Right hindlimb (tissue), 1 donor: ENCODE results near the gene WDR18.
"Not testable (repeated sequence)": the region's sequence is repeated elsewhere in the genome, so short reads cannot be mapped to it uniquely, and the experiment has no call there.

ENCODE experiments used
- DNase-seq: peaks from one replicate; pipeline ENCODE4 v3.0.0-alpha.2; 2018

Gene WDR18

GRCh38 chr19:950352-951066 lies 33.6 kb upstream of the WDR18 start:
- DNase-seq: no peak

DNA sequence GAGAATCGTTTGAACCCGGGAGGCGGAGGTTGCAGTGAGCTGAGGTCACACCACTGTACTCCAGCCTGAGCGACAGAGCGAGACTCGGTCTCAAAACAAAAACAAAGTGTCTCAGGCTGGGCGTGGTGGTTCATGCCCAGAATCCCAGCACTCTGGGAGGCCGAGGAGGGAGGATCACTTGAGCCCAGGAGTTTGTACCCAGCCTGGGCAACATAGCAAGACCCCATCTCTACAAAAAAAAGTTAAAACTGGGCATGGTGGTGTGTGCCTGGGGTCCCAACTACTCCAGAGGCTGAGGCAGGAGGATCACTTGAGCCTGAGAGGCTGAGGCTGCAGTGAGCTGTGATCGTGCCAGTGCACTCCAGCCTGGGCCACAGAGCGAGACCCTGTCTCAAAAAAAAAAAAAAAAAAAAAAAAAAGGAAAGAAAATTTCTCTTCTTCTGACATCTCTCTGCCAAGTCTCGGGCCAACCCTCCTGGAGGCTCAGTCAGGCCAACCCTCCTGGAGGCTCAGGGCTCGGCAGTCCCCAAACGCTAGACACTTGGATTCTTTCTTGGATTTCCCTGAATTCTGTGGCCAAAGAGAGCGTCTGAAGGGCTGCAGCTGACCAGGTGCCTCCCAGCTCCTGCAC lies 32.0 kb upstream of the WDR18 start:
- no peak for DNase-seq

DNA sequence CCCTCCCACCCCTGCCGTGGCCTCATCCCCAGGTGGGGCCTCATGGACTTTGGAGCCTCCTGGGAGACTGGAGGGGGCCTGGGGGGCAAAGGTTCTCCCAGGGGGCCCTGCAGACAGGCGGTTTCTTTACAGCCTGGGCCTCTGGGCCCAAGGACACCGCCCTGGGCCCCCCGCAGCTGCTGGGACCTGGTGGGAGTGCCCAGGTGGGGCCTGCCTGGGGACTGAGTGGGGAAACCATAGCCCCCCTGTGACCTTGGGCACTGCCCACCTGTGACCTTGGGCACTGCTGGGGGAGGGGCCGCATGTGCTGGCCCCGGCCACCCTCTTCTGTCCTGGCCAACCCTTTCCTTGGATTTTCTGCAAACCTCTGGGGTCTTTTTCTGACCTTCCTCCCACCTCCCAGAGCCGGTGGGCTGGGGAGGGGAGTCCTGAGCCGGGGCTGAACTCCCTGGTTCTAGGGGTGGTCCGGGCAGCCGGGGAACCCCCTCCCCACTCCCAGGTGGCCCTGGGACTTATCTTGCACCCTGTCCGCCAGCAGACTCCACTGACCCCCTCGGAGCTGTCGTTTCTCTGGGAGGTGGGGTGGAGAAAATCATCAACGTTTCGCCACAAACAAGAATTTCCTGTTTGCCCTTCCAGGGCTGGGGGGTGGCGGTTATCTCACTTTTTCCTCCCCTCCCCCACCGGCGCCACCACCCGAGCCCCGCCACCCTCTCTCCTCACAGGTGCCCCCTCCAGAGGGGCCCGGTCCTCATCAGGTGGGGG lies 31.3 kb upstream of the WDR18 start:
- DNase-seq: no peak

GRCh38 chr19:953445-954271 lies 30.5 kb upstream of the WDR18 start:
- DNase-seq: peak; percentile 24

- peak; percentile 18 for DNase-seq
Observed at GRCh38 chr19:954272-954671, 29.9 kb upstream of the WDR18 start.

DNA sequence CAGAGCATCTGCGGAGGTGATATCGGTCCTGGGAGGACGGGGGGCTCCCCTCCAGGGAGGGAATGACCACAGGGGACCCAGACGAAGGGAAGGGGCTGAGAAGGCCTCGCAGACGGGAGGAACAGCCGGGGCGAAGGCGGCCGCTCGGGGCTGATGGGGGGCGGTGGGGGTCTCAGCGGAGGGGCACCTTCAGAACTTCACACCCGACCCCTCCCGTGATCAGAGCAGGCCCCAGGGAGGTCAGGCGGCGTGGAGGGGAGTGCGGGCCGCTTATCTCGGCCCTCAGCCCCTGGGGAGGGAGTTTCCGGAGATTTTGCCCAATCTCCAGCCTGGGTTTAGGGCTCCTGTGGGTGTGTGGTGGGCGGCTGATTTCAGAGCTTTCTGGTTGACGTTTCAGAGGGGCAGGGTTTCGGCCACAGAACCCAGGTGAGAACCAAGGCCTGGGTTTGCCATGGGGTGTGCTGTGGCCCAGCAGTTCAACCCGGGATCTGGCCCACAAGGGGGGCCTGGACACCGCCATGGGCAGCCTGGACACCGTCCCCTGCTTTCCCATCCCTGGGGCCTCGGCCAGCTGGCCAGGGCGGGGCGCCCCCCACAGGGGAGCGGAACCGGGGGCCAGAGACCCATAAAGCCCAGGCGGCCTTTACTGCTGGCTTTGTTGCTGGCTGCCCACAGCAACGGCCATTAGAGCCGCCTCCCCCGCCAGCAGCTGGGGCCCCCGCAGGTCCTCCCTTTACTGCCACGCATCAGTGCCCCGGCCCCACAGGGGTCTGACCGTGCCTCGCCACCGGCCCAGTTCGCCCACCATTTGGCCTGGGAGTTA lies 29.3 kb upstream of the WDR18 start:
- peak; percentile 17 for DNase-seq

DNA sequence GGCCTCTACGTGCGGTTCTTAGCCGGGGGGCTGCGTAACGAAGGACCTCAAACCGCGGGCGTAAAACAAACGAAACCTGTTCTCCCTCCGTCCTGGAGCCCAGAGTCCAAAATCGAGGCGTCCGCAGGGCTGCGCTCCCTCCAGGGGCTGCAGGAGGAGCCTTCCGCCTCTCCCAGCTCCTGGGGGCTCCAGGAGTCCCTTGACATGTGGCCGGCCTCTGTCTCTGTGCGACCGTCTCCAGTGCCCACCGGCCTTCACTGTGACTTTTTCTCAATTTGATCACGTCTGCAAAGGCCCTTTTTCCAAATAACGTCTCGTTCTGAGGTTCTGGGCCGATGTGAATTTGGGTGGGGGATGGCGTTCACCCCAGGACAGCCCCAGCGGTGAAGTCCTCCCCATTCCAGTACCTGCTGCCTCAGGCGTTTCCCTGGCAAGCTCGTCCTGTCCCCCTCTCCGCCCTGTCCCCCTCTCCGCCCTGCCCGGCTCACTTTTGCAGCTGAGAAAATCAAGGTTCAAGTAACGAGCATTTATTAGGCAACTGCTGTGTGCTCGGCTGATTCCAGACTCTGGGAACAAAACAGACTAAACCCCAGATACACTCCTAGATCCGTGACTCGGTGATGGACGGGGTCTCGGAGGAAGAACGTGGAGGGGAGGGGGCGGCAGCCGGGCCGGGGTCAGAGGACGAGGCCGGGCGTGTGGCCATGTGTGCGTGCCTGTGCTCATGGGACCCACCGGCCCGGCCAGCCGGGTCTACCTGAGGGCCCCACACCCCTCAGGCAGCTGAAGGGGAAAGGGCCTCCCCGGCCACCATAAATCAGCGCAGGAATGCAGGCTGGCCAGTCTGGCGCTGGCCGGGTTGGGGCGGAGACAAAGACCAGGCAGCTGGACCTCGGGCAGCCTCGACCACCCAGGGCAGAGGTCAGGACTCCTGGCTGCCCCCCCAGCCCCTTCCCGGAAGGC lies 28.1 kb upstream of the WDR18 start:
- no peak for DNase-seq

GRCh38 chr19:956766-957440 lies 27.2 kb upstream of the WDR18 start:
- peak; percentile 27 for DNase-seq

GRCh38 chr19:957578-957977 lies 26.6 kb upstream of the WDR18 start:
- not testable (repeated sequence) for DNase-seq

DNA sequence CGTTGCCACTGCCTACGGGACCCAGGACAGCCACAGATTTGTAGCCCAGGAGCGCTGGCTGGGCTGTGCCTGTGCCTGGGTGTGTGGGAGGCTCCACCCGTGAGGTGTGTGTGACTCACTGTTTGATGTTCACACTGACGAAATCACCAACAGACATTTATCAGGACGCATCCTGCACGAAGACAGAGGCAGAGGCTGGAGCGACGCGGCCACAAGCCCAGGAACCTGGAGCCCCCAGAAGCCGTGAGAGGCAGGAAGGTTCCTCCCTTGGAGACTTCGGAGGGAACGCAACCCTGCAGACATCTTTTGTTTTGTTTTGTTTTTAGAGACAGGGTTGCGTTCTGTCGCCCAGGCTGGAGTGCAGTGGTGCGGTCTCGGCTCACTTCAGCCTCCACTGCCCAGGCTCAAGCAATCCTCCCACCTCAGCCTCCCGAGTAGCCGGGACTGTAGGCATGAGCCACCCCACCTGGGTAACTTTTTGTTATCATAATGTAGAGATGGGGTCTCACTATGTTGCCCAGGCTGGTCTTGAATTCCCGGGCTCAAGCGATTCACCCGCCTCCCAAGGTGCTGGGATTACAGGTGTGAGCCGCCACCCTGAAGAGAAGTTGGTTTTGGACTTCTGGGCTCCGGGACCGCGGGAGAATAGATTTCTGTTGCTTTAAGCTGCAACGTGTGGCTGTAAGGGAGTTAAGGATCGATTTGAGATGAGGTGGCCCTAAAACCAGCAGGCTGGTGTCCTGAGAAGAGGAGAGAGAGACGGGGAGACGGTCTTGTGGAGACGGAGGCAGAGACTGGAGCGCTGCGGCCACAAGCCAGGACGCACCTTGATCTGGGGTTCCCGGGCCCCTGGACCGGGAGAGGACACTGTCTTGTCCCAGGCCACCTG lies 24.9 kb upstream of the WDR18 start:
- DNase-seq: peak; percentile 13

DNA sequence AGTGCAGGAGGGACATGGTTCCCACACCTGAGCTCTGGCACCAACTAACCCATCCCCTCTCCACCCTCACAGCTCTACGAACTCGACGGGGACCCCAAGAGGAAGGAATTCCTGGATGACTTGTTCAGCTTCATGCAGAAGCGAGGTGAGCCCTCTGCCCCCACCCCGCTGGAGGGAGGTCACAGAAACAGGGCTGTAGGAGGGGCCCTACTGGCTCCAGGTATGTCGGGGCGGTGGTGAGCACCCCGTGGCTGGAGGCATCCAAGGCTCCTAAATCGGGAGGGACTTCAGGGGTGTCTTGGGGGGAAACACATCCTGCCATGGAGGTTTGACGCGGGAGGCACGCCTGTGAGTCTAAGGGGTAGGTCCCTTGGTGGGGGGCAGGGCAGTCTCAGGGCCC lies 24.1 kb upstream of the WDR18 start:
- peak; percentile 18 for DNase-seq

GRCh38 chr19:960601-960938 lies 23.6 kb upstream of the WDR18 start:
- DNase-seq: peak; percentile 17

DNA sequence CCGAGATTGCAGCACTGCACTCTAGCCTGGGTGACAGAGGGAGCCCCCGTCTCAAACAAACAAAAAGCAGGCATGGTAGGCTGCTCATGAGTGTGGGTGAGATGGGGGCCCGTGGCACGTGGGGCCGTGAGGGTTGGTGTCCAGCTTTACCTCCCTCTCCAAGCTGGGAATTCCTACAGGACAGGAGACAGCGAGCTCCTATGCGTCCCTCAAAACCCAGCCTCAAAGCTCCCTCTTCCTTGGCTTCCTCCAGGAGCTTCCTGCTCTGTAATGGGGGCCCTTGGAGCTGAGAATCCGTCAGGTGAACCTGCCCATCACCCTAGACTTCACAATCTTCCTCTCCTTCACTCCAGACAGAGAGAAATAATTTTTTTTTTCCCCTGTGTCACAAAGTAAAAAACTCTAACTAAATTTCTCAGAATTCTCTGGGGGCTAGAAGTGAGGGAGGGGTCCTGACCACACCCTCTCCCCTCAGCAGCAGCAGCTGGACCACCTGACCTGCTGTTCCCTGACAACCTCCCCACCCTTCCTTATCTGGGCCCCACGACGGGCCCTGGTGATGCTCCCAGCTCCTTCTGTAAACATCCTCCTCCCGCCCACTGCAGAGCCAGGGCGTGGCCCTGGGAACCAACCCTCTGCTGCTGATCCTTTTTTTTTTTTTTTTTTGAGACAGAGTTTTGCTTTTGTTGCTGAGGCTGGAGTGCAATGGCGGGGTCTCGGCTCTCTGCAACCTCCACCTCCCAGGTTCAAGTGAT lies 22.1 kb upstream of the WDR18 start:
- DNase-seq: peak; percentile 37

- no peak for DNase-seq
Observed at GRCh38 chr19:962683-963400, 21.3 kb upstream of the WDR18 start.

- peak; percentile 43 for DNase-seq
Observed at GRCh38 chr19:963486-963951, 20.6 kb upstream of the WDR18 start.

DNA sequence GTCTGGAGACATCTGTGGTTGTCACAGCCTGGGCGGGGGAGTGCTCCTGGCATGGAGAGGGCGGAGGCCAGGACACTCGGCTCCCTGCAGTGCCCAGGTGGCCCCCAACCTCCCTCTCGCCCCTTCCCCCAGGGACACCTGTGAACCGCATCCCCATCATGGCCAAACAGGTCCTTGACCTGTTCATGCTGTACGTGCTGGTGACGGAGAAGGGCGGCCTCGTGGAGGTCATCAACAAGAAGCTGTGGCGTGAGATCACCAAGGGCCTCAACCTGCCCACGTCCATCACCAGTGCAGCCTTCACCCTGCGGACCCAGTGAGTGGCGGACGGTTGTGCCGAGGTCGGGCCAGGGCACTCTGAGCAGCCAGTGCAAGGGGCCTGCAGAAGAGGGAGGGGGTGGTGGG lies 20.0 kb upstream of the WDR18 start:
- no peak for DNase-seq
